NCI-H146 (cell line): ENCODE results near the gene CYP11A1.
"Not testable (repeated sequence)": the region's sequence is repeated elsewhere in the genome, so short reads cannot be mapped to it uniquely, and the experiment has no call there.

Source experiments
- DNase-seq: peaks from one replicate; lab custom pipeline; 2025; lab: John Stamatoyannopoulos, UW

Gene CYP11A1

GRCh38 chr15:74400915-74401757 lies 33.7 kb upstream of the CYP11A1 start:
- peak; percentile 9 for DNase-seq

- no peak for DNase-seq
These were observed 32.9 kb upstream of the CYP11A1 start for GRCh38 chr15:74400313-74400860.

GRCh38 chr15:74399511-74400312 lies 32.3 kb upstream of the CYP11A1 start:
- no peak for DNase-seq

GRCh38 chr15:74399100-74399499 lies 31.7 kb upstream of the CYP11A1 start:
- DNase-seq, result no peak

- DNase-seq, result no peak
These were observed 30.7 kb upstream of the CYP11A1 start for GRCh38 chr15:74398183-74398582.

- no peak for DNase-seq
These were observed 30.0 kb upstream of the CYP11A1 start for GRCh38 chr15:74397239-74398068.

DNA sequence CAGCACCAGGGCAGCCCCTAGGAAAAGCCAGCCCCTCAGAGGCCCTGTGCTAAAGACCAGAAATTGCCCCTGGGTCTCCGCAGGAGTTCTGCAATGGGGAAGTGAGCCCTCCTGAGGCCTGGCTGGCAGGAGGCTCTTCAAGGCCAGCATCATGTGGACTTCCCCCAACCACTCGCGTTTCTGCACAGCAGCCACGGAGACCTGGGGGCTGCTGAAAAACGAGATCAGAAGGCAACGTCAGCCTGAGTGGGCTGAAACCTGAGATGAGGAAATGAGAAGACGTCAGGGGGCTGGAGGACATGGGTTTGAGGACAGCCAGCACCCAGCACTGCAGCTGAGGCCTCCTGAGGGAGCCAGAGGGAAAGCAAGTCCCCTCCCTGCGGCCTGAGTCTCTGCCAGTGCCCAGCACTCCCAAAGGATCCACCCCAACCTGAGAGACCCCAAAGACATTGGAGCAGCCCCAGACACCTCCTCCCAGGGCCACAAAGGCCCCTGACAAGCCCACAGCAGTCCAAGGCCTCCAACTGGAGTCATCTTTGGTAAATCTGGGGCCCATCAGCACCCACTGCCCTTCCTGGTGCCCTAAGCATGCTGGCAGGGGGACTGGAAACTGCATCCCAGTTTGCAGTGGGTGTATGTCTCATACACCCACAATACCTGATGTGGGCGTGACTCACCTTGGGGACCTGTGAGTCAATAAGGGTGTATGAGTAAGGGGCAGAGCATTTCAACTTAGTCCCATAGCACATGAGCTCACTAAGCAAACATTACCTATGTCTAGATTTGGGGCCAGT lies 29.2 kb upstream of the CYP11A1 start:
- DNase-seq, result no peak

- DNase-seq, result no peak
These were observed 28.6 kb upstream of the CYP11A1 start for GRCh38 chr15:74396146-74396438.

DNA sequence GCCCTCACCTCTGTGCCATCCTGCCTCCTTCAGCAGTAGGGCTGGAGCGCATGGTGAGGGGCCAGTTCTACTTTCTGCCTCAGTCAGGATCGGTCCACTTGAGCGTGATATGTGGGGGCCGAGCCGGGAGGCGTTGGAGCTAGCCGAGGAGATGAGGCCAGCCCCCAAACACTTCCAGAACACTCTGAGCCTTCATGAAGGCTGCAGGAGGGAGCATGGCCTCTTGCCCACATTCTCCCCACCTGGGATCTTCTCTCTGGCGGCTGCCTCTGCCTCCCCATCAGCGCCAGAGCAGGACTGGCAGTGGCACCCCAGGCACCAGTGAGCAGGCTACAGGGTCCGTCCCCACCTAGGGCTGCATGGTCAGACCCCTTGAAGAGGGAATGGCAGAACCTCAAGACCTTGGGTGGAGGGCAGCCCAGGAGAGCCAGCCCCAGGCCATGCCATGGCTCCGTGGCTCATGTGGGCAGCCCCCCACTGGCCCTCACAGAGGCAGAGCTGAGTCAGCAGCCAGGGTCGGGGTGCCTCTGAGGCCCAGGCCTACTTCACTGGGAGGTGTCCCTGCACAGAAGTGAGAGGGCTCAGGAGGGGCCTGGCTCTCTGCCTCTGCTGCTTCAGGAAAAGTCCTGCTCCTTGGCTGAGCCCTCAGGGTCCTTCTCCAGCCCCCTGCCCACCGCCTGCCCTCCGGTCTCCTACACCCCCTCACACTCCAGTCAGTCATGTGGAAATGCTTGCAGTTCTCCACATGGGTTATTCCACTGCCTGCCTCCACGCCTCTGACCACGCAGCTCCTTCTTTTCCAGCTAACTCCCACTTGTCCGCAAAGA lies 28.1 kb upstream of the CYP11A1 start:
- no peak for DNase-seq

- DNase-seq, result no peak
These were observed 26.8 kb upstream of the CYP11A1 start for GRCh38 chr15:74394090-74394846.

DNA sequence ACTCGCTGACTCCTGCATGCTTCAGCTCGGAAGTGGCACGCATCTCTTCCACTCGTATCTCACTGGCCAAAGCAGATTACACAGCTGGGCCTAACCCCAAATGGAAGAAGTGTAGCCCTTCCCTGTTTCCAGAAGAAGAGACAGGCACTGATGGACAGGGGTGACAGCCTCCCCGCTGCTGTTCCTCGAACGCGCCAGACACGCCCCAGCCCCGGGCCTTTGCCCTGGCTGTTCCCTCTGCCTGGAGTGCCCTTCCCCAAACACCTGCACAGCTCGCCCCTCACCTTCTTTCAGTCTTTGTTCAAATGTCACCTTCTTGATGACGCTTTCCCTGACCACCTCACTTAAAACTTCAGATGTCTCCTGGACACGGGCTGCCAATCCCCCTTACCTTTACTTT lies 26.0 kb upstream of the CYP11A1 start:
- no peak for DNase-seq

DNA sequence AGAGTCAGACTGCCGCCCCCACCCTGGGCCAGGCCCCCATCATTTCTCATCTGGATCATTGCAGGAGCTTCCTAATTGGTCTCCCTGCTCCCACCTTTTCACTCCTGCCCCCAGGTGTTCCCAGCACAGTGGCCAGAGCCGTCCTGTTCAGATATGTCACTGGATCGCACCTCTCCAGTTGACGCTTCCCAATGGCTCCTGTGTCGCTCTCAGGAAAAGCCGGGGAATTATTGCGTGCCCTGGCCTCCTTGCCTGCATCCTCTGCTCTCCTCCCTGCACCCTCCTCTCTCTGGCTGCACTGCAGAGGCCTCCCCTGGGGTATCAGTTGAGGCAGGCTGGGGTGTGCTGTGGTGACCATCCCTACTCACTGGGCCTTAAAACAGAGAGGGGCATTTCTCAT lies 25.5 kb upstream of the CYP11A1 start:
- no peak for DNase-seq

- no peak for DNase-seq
These were observed 25.0 kb upstream of the CYP11A1 start for GRCh38 chr15:74392451-74392830.

GRCh38 chr15:74391582-74392450 lies 24.4 kb upstream of the CYP11A1 start:
- no peak for DNase-seq

DNA sequence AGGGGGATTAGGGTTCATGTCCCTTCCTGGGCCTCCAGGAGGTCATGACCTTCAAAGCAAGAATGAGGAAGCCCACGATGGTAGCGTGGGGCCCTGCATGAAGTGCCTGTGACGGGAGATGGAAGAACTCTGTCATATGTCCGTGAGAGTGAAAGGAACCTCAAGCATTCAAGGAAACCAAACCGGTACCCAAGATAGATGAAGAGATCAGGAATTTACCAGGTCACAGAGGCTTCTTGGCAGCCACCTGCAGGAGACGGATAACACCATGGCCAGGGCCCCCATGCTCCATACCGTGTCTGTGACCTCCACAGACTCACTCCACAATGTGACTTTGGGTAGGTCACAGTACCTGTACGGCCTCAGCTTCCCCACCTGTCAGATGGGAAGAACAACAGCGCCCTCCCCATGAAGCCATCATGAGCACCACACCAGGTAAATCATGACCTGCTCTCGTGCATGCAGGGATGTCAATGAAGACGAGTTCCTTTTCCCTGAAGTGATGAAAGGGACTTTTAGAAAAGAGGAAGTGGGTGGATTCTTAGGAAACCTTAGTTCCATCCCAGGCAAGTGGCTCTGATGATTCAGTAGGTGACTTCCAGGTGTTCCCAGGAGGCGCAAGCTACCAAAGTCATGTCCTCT lies 23.3 kb upstream of the CYP11A1 start:
- no peak for DNase-seq

- not testable (repeated sequence) for DNase-seq
These were observed 22.7 kb upstream of the CYP11A1 start for GRCh38 chr15:74390049-74390646.

- no peak for DNase-seq
These were observed 22.0 kb upstream of the CYP11A1 start for GRCh38 chr15:74389241-74390048.
